Fibroblast of villous mesenchyme (primary cell): ENCODE measurements around the gene DTL. TPM values are rescaled to one million over a fixed set of nuclear protein-coding genes. Genes with fewer than 3 reads are reported as not detected.
"Not testable (repeated sequence)": the region's sequence is repeated elsewhere in the genome, so short reads cannot be mapped to it uniquely, and the experiment has no call there.

Experiments
- DNase-seq: peaks from one replicate; pipeline ENCODE4 v3.0.0-alpha.2; 2010; ENCODE audit warnings: low read depth
- H3K4me3 ChIP-seq: 2 replicates; pipeline ENCODE4 v1.5.1; 2011; ENCODE audit warnings: low read depth, mild to moderate bottlenecking, low read length
- total RNA-seq: library from RNA; depleted of rRNA; stranded (reverse); fragments of >200 nt; gene quantifications from 2 replicates; pipeline ENCODE4 v1.2.3, GENCODE V29; 2012
- TF ChIP-seq, protein P1 (sequence below): IDR thresholded peaks from 2 replicates; pipeline ENCODE4 v1.5.1; 2012; ENCODE audit warnings: low read depth, mild to moderate bottlenecking, low read length; ENCODE audit not compliant: insufficient read depth

The DTL gene
- total RNA-seq, 1 donor: 16.0 TPM

DNA sequence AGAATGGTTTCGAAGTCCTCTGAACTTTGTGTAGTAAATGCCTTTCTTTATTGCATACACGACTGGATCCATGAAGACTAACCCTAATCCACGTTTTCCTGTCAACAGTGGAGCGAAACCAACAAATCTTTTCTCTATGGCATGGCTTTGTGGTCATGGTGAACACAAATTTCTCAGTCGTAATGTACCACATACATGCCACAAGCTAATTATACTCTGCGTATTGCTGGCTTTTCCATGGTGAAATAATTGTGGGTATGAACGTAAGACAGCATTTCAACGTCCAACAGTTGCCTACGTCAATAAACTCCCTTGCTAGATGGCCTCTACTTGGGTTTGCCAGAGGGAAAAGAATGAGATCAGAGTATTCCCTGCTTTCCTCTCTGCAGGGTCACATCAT, 27.7 kb upstream of the DTL start:
- no peak overlapping the region for H3K4me3 ChIP-seq
- TF ChIP-seq, protein P1, sequence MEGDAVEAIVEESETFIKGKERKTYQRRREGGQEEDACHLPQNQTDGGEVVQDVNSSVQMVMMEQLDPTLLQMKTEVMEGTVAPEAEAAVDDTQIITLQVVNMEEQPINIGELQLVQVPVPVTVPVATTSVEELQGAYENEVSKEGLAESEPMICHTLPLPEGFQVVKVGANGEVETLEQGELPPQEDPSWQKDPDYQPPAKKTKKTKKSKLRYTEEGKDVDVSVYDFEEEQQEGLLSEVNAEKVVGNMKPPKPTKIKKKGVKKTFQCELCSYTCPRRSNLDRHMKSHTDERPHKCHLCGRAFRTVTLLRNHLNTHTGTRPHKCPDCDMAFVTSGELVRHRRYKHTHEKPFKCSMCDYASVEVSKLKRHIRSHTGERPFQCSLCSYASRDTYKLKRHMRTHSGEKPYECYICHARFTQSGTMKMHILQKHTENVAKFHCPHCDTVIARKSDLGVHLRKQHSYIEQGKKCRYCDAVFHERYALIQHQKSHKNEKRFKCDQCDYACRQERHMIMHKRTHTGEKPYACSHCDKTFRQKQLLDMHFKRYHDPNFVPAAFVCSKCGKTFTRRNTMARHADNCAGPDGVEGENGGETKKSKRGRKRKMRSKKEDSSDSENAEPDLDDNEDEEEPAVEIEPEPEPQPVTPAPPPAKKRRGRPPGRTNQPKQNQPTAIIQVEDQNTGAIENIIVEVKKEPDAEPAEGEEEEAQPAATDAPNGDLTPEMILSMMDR: no peak
- peak; percentile 24 for DNase-seq

DNA sequence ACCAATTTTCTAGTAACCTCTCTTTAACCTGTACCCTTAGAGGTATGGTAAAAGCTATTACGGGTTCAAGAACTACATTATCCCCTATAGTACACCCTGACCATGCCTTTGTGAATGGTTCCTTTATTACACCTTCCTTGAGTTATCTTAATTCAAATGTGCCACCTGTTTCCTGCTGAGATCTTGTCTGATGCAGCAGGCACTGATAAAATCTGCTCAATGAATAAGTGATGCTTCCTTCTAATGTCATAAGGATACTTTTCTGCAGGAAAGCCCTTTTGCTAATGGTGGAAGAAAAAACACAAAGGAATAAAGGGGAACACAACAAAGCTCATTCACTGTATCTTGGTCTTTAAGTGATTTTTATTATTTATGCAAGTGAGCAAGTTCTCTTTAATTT, 26.0 kb upstream of the DTL start:
- TF ChIP-seq, protein P1: no peak
- DNase-seq: no peak
- no peak overlapping the region for H3K4me3 ChIP-seq

DNA sequence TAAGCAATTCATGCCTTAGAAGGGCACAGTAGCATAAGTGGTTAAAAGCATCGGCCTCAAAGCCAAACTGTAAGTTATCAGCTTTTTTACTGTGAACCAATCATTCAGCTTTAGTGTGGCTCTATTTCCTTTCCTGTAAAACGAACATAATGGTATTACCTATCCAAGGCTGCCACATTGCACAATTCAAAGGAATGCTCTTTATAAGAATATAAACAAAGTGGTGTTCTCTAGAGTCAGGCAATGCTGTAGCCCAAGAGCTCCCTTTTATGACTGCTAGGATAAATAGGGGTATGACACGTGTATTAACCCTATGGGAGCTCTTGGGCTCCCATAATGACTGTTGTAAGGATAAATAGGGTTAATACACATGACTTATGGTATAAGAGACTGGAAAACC, 25.5 kb upstream of the DTL start:
- H3K4me3 ChIP-seq: no peak overlapping the region
- peak; percentile 44 for DNase-seq
- TF ChIP-seq, protein P1: no peak

DNA sequence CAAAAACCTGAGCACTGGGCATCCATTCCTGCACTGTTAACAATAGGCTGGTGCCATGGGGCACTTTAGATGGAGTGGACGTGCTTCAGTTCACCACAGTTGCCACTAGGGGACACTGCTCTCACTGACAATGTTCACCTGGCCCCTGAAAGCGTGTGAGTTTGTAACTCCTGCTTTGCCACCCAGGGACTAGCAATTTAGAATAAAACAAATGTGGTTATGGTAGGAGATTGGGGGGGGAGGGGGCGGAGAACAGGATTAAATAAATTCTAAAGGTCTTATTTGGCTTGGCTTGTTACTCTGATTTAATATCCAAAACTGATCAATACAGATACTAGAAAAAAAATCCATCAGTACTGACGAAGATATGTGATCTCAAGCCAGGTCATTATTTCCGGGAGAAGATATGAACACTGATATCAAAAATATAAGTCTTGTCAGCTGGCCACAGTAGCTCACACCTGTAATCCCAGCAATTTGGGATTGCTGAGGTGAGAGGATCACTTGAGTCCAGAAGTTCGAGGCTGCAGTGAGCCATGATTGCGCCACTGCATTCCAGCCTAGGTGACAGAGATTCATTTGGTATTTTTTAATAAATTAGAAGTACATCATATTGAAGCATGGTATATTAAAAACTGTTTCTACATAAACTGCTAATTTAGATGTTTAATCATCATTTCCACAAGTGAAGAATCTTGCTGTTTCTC, 23.4 kb upstream of the DTL start:
- peak; percentile 69 for DNase-seq
- TF ChIP-seq, protein P1: peak; percentile 100
- no peak overlapping the region for H3K4me3 ChIP-seq

DNA sequence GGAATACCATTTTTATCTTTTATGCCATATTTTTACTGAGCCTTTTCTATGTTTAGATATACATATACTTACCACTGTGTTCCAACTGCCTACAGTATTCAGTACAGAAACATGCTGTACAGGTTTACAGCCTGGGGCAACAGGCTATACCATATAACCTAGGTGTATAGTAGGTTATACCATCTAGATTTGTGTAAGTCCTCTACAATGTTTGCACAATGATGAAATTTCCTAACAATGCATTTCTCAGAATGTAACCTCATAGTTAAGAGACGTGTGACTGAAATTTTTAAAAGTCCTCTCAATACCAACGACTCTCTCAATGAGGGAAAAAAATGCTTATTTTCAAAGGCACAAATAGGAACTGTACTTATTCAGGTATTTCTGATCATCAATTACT, 21.9 kb upstream of the DTL start:
- TF ChIP-seq, protein P1: no peak
- no peak overlapping the region for H3K4me3 ChIP-seq
- no peak for DNase-seq

DNA sequence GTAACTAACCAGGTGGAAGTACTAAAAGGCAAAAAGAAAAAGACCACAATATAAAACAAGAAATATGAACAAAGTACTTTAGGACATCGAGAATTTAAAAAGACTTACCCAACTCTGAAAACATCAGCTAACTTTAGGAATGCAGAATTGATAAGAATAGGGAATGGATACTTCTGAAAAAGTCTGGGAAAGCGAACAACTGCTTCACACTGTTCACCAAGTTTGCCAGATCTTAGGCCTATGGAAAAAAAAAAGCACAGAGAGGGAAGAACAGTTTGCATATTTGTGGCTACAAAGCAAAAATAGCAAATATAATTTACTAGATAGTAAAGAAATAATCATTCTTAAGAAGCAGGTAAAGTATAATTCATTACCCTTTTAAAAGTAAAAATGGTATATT, 14.6 kb upstream of the DTL start:
- TF ChIP-seq, protein P1: no peak
- no peak overlapping the region for H3K4me3 ChIP-seq
- DNase-seq: no peak

DNA sequence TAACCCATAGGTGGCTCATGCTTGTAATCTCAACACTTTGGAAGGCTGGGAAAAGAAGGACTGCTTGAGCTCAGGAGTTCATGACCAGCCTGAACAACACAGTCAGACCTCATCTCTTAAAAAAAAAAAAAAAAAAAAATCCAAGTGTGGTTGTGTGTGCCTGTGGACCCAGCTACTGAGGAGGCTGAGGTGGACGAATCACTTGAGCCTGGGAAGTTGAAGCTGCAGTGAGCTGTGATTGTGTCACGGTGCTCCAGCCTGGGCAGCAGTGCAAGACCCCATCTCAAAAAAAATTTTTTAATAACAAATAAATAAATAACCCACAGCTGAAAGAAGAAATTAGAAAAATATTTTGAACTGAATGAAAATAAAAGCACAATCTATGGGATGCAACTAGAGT, 14.0 kb upstream of the DTL start:
- DNase-seq: no peak
- H3K4me3 ChIP-seq: no peak overlapping the region
- TF ChIP-seq, protein P1: no peak

DNA sequence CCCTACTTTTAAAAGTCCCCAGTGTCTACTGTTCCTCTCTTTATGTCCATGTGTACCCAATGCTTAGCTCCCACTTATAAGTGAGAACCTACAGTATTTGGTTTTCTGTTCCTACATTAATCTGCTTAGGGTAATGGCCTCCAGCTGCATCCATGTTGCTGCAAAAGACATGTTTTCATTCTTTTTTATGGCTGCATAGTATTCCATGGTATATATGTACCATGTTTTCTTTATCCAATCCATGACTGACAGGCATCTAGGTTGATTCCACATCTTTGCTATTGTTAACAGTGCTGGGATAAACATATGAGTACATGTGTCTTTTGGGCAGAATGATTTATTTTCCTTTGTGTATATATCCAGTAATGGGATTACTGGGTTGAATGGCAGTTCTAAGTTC, 12.6 kb upstream of the DTL start:
- DNase-seq, H3K4me3 ChIP-seq: not testable (repeated sequence)
